GM18499 (cell line): ENCODE measurements around the gene GP5.

Experiments used
- ATAC-seq: cut with Tn5 transposase; IDR thresholded peaks from one replicate; pipeline ENCODE4 v1.9.1; 2021; ENCODE audit warnings: moderate number of reproducible peaks; ENCODE audit not compliant: insufficient read depth, unreplicated experiment

The GP5 gene, protein sequence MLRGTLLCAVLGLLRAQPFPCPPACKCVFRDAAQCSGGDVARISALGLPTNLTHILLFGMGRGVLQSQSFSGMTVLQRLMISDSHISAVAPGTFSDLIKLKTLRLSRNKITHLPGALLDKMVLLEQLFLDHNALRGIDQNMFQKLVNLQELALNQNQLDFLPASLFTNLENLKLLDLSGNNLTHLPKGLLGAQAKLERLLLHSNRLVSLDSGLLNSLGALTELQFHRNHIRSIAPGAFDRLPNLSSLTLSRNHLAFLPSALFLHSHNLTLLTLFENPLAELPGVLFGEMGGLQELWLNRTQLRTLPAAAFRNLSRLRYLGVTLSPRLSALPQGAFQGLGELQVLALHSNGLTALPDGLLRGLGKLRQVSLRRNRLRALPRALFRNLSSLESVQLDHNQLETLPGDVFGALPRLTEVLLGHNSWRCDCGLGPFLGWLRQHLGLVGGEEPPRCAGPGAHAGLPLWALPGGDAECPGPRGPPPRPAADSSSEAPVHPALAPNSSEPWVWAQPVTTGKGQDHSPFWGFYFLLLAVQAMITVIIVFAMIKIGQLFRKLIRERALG

DNA sequence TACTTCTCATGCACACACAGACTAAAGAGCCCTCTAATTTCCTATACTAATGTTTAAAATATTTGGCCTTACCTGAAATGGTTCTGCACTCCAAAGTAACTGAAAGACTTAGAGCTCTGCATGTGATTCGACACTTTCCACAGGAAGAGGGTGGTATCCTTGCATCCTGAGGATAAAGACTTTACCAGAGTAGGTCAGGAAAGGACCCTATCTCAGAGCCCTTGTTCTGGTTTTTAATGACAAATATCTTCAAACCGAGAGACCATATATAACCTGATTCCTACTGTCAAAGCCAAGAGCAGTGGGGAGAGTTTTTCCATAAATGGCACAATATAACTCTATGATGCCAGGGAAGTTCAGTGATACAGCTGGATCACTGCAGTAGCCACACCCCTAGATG, at the start of gene GP5:
GP5 (minus strand) TSS at position 101 of the 400 bp plus-strand sequence. CDS start 984 bp downstream, outside the sequence.
- ATAC-seq: no peak

GRCh38 chr3:194447657-194448056, 48.6 kb upstream of the GP5 start:
- no peak for ATAC-seq

- no peak for ATAC-seq
These were observed 48.1 kb upstream of the GP5 start for GRCh38 chr3:194447161-194447560.

DNA sequence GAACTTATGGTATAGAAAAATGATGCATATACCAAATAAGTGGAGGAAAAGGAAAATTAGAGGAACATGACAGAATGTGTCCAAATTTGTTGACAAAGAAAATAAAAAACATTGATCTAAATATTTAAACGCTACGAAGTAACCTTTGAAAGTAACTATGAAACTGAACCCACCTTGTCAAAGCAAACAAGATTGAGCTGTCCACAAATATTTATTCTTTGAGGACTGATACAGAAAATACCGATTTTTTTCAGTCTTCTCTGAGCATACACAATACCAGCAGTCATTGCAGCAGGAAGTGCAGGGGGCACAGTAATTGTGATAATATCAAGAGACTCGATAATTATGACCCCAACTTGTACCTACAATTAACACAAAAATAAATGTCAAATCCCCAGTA, 47.7 kb upstream of the GP5 start:
- no peak for ATAC-seq

GRCh38 chr3:194446172-194446571, 47.1 kb upstream of the GP5 start:
- ATAC-seq: no peak

GRCh38 chr3:194443901-194444300, 44.8 kb upstream of the GP5 start:
- no peak for ATAC-seq

GRCh38 chr3:194440756-194441155, 41.7 kb upstream of the GP5 start:
- ATAC-seq: no peak

- ATAC-seq: no peak
These were observed 41.0 kb upstream of the GP5 start for GRCh38 chr3:194439881-194440550.

GRCh38 chr3:194434503-194434902, 35.4 kb upstream of the GP5 start:
- ATAC-seq: no peak

GRCh38 chr3:194431554-194431953, 32.5 kb upstream of the GP5 start:
- ATAC-seq: no peak

- no peak for ATAC-seq
These were observed 26.3 kb upstream of the GP5 start for GRCh38 chr3:194425399-194425798.

GRCh38 chr3:194424953-194425352, 25.9 kb upstream of the GP5 start:
- ATAC-seq: no peak

GRCh38 chr3:194424373-194424772, 25.3 kb upstream of the GP5 start:
- ATAC-seq: no peak

GRCh38 chr3:194423317-194423716, 24.3 kb upstream of the GP5 start:
- ATAC-seq: no peak

DNA sequence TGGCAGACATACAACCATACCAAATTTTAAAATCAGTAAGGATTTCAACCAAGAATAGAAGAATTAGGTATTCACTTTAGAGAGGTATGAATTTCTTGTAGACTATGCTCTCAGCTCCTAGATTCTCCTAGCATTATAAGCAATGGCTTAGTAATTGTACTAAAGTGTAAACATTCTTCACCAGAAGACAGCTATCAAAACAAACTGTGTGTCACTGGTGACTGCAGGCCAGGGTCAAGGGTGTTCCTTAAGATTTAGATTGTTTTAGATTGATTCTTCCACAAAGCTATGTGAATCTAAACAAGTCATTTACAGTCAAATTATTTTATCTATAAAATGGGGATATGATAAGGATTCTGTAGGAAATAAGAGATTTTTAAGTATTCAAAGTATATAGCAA, 23.1 kb upstream of the GP5 start:
- ATAC-seq: no peak

DNA sequence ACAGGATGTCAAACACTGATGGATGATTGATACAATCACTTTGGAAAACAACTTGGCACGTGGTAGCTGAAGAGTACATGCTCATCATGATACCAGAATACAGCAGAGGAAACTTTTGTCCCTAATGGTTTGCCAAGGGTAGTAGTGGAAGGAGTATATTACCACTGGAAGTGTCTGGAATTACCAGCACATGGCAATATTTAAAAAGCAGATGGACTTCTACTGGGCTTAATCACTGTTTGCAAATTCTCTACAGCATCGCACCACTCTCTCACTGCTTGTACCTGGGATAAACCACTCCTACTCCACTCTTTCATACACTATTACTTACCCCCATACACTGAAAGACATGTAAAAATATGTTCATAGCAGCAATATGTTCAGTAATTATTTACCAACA, 19.6 kb upstream of the GP5 start:
- no peak for ATAC-seq

DNA sequence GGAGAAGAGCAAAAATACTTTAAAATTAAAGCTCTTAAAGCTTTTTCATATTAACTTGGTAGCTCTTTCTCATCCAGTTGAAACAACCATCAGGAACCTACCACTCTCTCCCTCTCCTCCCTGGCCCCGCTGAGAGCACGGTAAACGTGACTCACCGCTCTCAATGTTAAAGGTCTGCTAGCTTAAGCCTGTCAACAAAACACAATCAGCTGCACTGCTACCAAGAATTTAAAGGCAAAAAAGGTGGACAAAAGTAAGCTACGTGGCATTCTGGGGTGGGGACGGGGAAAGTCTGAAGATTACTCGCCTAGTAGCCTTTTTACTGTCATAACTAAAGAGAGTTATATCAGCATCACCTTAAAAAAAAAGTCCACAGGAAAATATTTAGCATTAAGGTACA, 8.4 kb upstream of the GP5 start:
- ATAC-seq: no peak

DNA sequence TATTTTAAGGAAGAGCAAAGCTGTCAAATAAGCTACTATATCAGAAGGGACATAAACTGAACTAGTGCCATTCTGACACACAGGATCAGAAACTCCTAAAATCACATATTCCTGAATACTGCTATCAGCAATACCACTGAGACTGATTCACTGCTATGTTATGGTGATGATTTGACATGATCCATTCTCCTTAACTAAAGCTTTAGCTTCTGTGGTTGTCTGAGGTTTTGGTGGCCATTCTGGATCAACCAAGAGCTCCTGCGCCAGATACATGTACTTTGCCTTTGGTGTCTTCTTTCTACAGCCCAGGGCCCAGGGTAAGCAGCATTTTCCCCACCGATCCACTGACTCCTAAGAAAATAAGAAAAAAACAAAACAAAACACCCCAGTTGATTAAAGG, 6.7 kb upstream of the GP5 start:
- no peak for ATAC-seq

DNA sequence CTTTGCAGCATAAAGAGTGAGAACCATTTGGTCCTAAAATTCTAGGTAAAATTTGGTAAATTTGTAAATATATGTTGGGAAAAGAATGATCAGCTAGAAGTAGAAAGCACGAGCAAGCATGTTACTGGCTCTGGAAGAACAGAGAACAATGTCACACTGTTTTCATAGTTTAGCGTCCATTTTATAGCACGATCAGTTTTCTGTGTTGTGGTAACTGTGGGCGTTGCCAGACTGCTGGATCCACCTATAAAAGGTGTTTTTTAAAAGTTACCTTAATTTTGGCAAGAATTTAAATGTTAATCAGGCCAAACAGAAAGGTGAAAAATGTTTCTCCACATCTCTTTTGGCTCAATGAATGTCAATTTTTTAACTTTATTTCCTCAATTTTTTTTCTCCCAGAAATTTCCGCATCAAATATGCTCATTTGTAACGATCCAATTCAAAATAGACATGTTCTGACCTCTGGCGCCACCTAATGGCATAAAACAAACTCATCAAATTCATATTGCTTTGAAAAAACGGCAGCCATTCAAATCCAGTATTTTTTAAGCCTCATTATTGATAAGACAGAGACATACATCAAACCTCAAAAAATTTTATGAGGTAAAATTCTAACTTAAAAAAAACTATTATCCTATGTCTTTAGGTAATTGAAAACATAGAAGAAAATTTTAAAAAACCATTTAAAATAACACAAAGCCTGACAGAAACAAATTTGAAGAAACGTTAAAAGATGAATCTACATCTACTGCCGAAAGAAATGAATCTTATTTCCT, 5.5 kb upstream of the GP5 start:
- ATAC-seq: no peak

DNA sequence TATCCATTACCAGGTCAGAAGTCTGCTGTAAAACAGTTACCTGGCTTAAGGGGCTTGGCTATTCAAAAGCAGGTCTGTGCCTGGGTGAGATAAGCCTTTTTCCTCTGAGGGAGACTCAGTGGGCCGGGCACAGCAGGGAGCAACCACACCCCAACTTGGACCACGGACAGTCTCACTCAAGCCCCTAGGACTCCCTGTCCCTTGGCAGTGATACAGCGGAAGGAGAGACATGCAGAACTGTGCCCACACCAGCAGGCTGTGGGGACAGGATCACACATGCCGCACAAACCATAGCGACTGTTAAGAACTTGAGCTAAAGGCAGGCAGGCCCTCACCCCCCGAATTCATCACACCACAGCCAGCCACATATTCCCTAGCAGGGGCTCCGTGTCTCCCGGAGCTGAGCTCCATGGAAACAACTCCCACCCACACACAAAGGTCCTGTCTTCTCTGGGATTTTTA, 2.8 kb upstream of the GP5 start:
- no peak for ATAC-seq

DNA sequence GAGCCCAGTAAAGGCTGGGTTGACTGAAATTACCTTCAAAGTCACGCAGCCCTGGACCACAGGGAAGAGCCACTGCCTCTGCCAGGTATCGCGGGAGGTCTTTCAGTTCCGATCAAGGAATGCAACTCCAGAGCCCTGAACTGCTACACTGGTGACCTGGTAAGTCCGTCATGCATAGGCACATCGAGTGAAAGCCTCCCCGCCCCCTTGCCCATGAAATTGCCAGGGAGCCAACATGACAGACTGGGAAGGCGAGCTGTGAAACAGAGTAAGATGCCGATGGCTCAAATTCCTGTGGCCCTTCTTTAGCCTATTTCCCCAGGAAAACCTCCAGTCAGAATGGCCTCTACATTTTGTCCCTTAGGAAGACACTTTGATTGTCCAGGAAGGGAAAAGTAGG, 2.3 kb upstream of the GP5 start:
- no peak for ATAC-seq
